ENCODE data around the gene CPPED1.
A peak's percentile ranks its signal among the peaks of the same experiment; 100 is the strongest.

Gene CPPED1

GRCh38 chr16:12760819-12761611, 42.7 kb downstream of the CPPED1 start:
- no peaks in the 10 kb centered on the region for H3K9me3 Mint-ChIP-seq
- H3K36me3 Mint-ChIP-seq = no peaks in the 10 kb centered on the region
- no peaks in the 10 kb centered on the region for H3K27me3 Mint-ChIP-seq
- no peaks in the 10 kb centered on the region for H3K4me1 Mint-ChIP-seq
- H3K4me3 Mint-ChIP-seq = no peak overlapping the region
- no peak overlapping the region for H3K27ac Mint-ChIP-seq

DNA sequence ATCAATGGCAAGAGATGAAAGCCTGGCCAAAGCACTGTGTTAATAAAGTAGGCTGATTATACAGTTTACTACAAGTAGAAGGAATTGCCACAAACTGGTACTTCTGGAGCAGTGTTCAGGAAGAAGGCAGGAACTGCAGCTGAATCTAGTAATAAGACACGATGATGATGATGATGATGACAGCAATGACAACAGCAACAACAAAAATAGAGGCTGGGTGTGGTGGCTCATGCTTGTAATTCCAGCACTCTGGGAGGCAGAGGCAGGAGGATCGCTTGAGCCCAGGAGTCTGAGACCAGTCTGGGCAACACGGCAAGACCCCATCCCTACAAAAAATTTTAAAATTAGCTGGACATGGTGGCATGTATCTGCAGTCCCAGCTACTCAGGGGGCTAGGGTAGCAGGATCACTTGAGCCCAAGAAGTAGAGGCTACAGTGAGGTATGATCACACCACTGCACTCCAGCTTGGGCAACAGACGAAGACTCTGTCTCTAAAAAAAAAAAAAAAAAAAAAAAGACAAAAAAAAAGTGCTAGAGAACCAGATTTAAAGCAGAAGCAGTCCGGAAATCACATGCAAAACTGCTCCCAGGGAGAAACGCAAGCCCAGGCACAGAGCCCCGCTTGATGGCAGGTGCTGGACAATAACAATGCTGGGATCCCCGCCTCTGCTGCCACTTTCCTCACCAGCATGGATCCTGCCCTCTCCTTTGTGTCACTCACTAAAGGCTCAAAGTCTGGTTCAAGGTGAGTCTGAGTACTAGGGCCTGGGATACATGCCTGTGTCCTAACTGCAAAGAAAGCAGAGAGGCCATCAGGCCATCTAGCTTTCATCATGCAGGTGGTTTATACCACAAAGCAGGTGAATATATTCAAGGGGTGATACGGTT, 44.8 kb downstream of the CPPED1 start:
- Mint-ChIP-seq H3K9me3 (no peaks in the 10 kb centered on the region), H3K36me3 (no peaks in the 10 kb centered on the region), H3K4me1 (no peaks in the 10 kb centered on the region), H3K27ac (no peak overlapping the region), H3K4me3 (no peak overlapping the region), H3K27me3 (no peaks in the 10 kb centered on the region)

DNA sequence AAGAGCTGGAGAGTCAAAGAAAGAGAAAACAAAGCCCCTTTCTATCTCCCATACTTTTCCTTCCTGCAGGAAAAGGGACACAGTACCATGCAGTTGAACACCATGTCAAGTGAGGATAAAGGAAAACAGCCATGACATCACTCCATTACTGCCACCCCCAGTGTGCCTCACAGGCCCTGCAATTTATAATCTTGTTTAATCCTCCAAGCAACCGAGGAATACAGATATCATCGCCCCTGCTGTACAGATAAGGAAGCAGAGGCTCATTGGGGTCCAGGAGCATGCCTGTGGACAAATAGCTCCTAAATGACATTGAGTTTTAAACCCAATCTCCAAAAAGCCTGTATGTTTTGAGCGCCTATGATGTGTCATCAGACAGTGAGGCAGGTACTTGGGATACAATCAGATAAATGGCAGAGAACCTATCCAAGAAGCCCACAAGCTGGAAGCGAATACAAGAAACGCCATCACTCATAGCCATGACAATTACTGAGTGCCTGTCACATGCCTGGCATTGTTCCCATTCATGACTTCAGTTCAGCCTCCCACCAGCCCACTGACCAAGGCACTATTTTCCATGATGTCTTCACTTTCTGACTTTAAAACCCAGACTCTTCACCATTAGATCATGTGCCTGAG, 45.5 kb downstream of the CPPED1 start:
- H3K4me3 Mint-ChIP-seq = no peak overlapping the region
- H3K27me3 Mint-ChIP-seq = no peaks in the 10 kb centered on the region
- H3K4me1 Mint-ChIP-seq = no peaks in the 10 kb centered on the region
- no peaks in the 10 kb centered on the region for H3K36me3 Mint-ChIP-seq
- H3K27ac Mint-ChIP-seq = no peak overlapping the region
- H3K9me3 Mint-ChIP-seq = no peaks in the 10 kb centered on the region

GRCh38 chr16:12757546-12757945, 46.1 kb downstream of the CPPED1 start:
- Mint-ChIP-seq H3K9me3 (no peaks in the 10 kb centered on the region), H3K4me1 (no peaks in the 10 kb centered on the region), H3K4me3 (no peak overlapping the region), H3K27me3 (no peaks in the 10 kb centered on the region), H3K36me3 (no peaks in the 10 kb centered on the region), H3K27ac (no peak overlapping the region)

- H3K4me1 Mint-ChIP-seq = peaks cover 10% of the 10 kb centered on the region
- H3K27ac Mint-ChIP-seq = no peak overlapping the region
- no peaks in the 10 kb centered on the region for H3K36me3 Mint-ChIP-seq
- H3K27me3 Mint-ChIP-seq = no peaks in the 10 kb centered on the region
- H3K4me3 Mint-ChIP-seq = no peak overlapping the region
- H3K9me3 Mint-ChIP-seq = no peaks in the 10 kb centered on the region
These were observed 48.7 kb downstream of the CPPED1 start for GRCh38 chr16:12754824-12755543.

DNA sequence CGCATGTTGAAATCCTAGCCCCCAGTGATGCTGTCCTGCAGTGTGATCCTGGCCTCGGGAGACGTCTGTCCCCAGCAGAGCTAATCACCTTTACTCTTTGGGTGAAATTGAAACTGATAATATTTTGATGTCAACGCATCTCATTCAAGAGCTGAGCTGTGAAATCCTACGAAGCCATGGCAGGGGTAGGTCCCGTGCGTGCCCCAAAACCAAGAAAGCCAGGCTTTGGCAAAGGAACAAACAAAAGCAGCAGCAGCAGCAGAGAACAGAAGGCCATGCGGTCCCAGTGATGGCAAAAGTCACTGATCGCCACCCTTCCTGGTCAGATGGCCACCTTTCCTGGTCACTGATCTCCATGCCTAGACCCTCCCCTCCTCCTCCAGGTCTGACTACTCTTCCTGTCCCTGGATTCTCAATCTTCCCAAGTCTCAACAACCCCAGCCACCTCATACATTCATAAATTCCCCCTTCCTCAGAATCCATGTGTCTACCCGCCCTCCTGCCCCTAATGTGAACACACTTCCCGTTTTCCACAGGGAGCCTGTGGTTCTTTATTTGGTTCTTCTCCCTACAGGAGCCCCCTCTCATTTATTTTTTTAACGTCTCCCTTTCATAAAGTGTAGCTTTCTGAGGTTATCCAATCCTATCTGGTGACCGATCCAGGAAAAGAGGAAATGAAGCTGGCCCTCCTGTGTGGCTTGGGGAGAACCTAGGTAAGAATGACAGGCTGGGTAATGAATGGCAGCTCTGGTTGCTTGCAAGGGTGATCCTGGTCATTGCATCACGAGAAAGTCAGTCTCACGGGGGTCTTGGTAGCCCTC, 50.3 kb downstream of the CPPED1 start:
- no peaks in the 10 kb centered on the region for H3K36me3 Mint-ChIP-seq
- H3K4me3 Mint-ChIP-seq = no peak overlapping the region
- H3K9me3 Mint-ChIP-seq = no peaks in the 10 kb centered on the region
- peak overlapping the region; percentile 51 for H3K27ac Mint-ChIP-seq
- H3K4me1 Mint-ChIP-seq = peaks cover 19% of the 10 kb centered on the region
- H3K27me3 Mint-ChIP-seq = no peaks in the 10 kb centered on the region

DNA sequence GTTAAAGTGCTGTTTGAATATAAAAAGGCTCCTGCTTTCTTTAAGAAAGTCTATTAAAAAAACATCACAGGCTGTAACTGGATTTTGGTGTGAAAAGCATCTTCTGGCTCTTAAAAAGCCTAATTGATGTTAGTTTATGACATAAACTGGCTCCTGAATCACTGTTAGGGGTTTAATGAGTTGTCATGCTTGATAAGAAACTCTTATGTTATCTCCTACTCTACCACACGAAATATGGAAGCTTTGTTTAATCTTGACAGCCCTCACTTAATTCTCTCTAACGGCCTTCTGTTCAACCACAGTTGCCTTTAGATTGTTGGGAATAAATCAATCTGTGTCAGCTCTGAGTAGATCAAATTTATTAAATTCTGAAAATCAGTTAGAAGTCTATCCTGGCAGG, 51.5 kb downstream of the CPPED1 start:
- Mint-ChIP-seq H3K36me3 (no peaks in the 10 kb centered on the region), H3K4me3 (no peak overlapping the region), H3K9me3 (no peaks in the 10 kb centered on the region), H3K27me3 (no peaks in the 10 kb centered on the region), H3K4me1 (peaks cover 19% of the 10 kb centered on the region), H3K27ac (no peak overlapping the region)

DNA sequence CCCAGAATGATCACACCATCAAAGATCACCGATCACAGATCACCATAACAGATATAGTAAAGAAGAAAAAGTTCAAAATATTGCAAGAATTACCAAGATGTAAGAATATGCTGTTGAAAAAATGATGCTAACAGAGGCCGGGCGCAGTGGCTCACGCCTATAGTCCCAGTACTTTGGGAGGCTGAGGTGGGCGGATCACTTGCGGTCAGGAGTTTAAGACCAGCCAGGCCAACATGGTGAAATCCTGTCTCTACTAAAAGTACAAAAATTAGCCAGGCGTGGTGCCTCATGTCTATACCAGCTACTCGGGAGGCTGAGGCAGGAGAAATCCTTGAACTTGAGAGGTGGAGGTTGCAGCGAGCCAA, 53.2 kb downstream of the CPPED1 start:
- H3K36me3 Mint-ChIP-seq = peaks cover 2% of the 10 kb centered on the region
- no peaks in the 10 kb centered on the region for H3K27me3 Mint-ChIP-seq
- H3K27ac Mint-ChIP-seq = peak overlapping the region; percentile 90
- H3K4me3 Mint-ChIP-seq = peak overlapping the region; percentile 59
- peaks cover under 1% of the 10 kb centered on the region for H3K9me3 Mint-ChIP-seq
- H3K4me1 Mint-ChIP-seq = peaks cover 19% of the 10 kb centered on the region

DNA sequence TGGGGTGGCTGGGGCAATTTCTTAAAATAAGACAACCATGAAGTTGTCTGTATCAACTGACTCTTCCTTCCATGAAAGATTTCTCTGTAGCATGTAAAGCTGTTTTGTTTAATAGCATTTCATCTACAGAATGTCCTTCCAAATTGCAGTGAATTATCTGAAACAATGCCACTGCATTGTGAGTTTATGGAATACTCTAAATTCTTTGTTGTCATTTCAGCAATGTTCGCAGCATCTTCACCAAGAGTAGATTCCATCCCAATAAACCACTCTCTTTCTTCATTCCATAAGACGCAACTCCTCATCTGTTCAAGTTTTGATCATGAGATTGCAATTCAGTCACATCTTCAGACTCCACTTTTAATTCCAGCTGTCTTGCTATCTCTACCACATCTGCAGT, 54.6 kb downstream of the CPPED1 start:
- H3K9me3 Mint-ChIP-seq = peaks cover 9% of the 10 kb centered on the region
- no peaks in the 10 kb centered on the region for H3K27me3 Mint-ChIP-seq
- H3K4me3 Mint-ChIP-seq = no peak overlapping the region
- no peak overlapping the region for H3K27ac Mint-ChIP-seq
- peaks cover 19% of the 10 kb centered on the region for H3K4me1 Mint-ChIP-seq
- peaks cover 14% of the 10 kb centered on the region for H3K36me3 Mint-ChIP-seq

- Mint-ChIP-seq H3K4me1 (peaks cover 19% of the 10 kb centered on the region), H3K27me3 (no peaks in the 10 kb centered on the region), H3K9me3 (peaks cover 9% of the 10 kb centered on the region), H3K4me3 (no peak overlapping the region), H3K27ac (no peak overlapping the region), H3K36me3 (peaks cover 14% of the 10 kb centered on the region)
These were observed 55.9 kb downstream of the CPPED1 start for GRCh38 chr16:12747827-12748226.

DNA sequence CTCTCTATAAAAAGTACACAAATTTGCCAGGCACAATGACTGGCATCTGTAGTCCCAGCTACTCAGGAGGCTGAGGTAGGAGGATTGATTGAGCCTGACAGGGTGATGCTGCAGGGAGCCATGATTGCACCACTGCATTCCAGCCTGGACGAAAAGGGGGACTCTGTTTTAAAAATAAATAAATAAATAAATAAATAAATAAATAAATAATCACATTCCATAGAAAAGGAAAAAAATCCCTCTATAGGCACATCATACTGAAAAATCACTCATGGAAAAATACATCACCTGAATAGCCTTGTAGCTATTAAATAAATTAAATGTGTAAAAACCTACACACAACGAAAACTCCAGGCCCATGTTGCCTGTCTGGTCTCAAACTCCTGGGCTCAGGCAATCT, 56.4 kb downstream of the CPPED1 start:
- Mint-ChIP-seq H3K27me3 (no peaks in the 10 kb centered on the region), H3K9me3 (peaks cover 9% of the 10 kb centered on the region), H3K4me3 (no peak overlapping the region), H3K4me1 (peaks cover 19% of the 10 kb centered on the region), H3K36me3 (peaks cover 14% of the 10 kb centered on the region), H3K27ac (no peak overlapping the region)

- Mint-ChIP-seq H3K27me3 (no peaks in the 10 kb centered on the region), H3K27ac (no peak overlapping the region), H3K9me3 (peaks cover 10% of the 10 kb centered on the region), H3K36me3 (peaks cover 16% of the 10 kb centered on the region), H3K4me1 (peaks cover 8% of the 10 kb centered on the region), H3K4me3 (no peak overlapping the region)
These were observed 58.8 kb downstream of the CPPED1 start for GRCh38 chr16:12744860-12745259.

DNA sequence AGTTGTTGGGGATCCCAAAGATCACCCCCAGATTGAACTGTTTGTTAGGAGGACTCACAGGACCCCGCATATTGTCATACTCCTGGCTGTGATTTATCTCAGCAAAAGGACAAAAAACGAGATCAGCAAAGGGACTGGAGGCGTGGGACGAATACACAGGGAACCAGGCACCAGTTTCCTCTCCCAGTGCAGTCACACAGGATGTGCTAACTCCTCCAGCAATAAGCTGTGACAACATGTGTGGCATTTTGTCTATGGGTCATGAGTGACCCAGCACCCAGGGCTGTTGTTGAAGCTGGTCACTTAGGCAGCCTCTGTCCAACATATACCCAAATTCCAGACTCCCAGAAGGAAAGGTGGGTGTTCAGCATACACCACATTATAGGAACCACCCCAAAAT, 60.9 kb downstream of the CPPED1 start:
- H3K4me3 Mint-ChIP-seq = no peak overlapping the region
- H3K36me3 Mint-ChIP-seq = peaks cover 22% of the 10 kb centered on the region
- no peak overlapping the region for H3K27ac Mint-ChIP-seq
- H3K9me3 Mint-ChIP-seq = peaks cover 13% of the 10 kb centered on the region
- H3K4me1 Mint-ChIP-seq = no peaks in the 10 kb centered on the region
- H3K27me3 Mint-ChIP-seq = no peaks in the 10 kb centered on the region

DNA sequence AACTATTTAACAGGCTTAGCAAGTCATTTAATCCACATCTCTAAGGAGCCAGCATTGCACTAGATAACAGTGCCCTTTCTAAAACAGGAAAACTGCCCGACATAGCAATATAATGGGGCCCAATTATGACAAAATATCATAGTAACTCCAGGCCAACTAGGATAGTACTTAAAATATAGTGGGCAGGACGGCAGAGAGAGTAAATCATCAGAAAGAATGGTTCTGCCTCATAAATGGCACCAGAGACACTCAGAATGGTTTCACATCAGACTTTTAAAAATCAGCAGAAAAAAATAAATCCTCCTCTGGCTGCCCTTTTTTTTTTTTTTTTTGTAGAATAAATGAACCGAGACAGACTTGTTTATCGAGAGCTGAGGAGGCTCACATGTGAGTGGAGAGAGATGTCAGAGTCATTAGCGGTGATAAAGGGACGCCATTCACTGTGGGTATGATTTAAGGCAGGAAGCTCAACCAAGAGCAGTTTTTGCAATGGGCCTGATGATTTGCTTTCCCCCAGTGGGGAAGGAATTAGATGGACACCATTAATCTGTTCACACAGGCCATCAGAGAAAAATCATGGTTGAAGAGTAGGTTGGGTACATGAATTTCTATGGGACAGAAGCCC, 62.6 kb downstream of the CPPED1 start:
- H3K36me3 Mint-ChIP-seq = peaks cover 25% of the 10 kb centered on the region
- peaks cover 13% of the 10 kb centered on the region for H3K9me3 Mint-ChIP-seq
- H3K27ac Mint-ChIP-seq = no peak overlapping the region
- H3K27me3 Mint-ChIP-seq = no peaks in the 10 kb centered on the region
- no peaks in the 10 kb centered on the region for H3K4me1 Mint-ChIP-seq
- no peak overlapping the region for H3K4me3 Mint-ChIP-seq

Data from activated naive CD4-positive, alpha-beta T cell treated with anti-CD3 and anti-CD28 coated beads, Interleukin-2, amount 50 U/mL, for 24 hours (primary cell).